GM18508 (cell line): ENCODE results near the gene KLHL35.
"Not testable (repeated sequence)": the region's sequence is repeated elsewhere in the genome, so short reads cannot be mapped to it uniquely, and the experiment has no call there.

ENCODE experiments used
- ATAC-seq: cut with Tn5 transposase; IDR thresholded peaks from one replicate; pipeline ENCODE4 v1.9.1; 2021; ENCODE audit warnings: moderate number of reproducible peaks; ENCODE audit not compliant: insufficient read depth, unreplicated experiment

Gene KLHL35

GRCh38 chr11:75399344-75400145 lies 33.5 kb downstream of the KLHL35 start, which contains the start of gene RPS3:
RPS3 (plus strand) TSS chr11:75399518; CDS start chr11:75399548, 30 bp downstream.
- ATAC-seq: peak; percentile 69

- ATAC-seq: no peak
These were observed 34.1 kb downstream of the KLHL35 start for GRCh38 chr11:75398906-75399305.

GRCh38 chr11:75394085-75394840 lies 38.7 kb downstream of the KLHL35 start:
- ATAC-seq: no peak

- no peak for ATAC-seq
These were observed 43.1 kb downstream of the KLHL35 start for GRCh38 chr11:75389925-75390324.

- no peak for ATAC-seq
These were observed 43.8 kb downstream of the KLHL35 start for GRCh38 chr11:75389276-75389605.

- ATAC-seq: no peak
These were observed 44.4 kb downstream of the KLHL35 start for GRCh38 chr11:75388386-75389275.

- no peak for ATAC-seq
These were observed 45.2 kb downstream of the KLHL35 start for GRCh38 chr11:75387736-75388294.

GRCh38 chr11:75386942-75387630 lies 45.9 kb downstream of the KLHL35 start:
- no peak for ATAC-seq

GRCh38 chr11:75384438-75385080 lies 48.4 kb downstream of the KLHL35 start:
- ATAC-seq: no peak

- ATAC-seq: no peak
These were observed 49.8 kb downstream of the KLHL35 start for GRCh38 chr11:75383246-75383645.

- ATAC-seq: no peak
These were observed 52.1 kb downstream of the KLHL35 start for GRCh38 chr11:75380716-75381420.

- ATAC-seq: no peak
These were observed 52.8 kb downstream of the KLHL35 start for GRCh38 chr11:75380245-75380644.

GRCh38 chr11:75378776-75379175 lies 54.2 kb downstream of the KLHL35 start:
- not testable (repeated sequence) for ATAC-seq

- no peak for ATAC-seq
These were observed 56.8 kb downstream of the KLHL35 start for GRCh38 chr11:75376175-75376574.

GRCh38 chr11:75375626-75376025 lies 57.4 kb downstream of the KLHL35 start:
- no peak for ATAC-seq

- ATAC-seq: no peak
These were observed 58.4 kb downstream of the KLHL35 start for GRCh38 chr11:75374646-75375045.

- no peak for ATAC-seq
These were observed 59.8 kb downstream of the KLHL35 start for GRCh38 chr11:75373201-75373600.
